SK-N-SH (cell line): ENCODE results near the gene ZDHHC24. TPM values are rescaled to one million over a fixed set of nuclear protein-coding genes. Genes with fewer than 3 reads are reported as not detected.

ENCODE experiments used
- CTCF ChIA-PET: fragments of 300-600, 350-600 bp; formaldehyde crosslinking; extraction: SDS; loops from one replicate; lab custom pipeline; 2021; lab: Yijun Ruan, JAX
- POLR2A ChIA-PET: fragments of 350-600 bp; sonication (Branson Sonifier 250); formaldehyde crosslinking; extraction: SDS; loops from one replicate; lab custom pipeline; 2020; ENCODE audit warnings: antibody characterized with exemption, inconsistent platforms; lab: Yijun Ruan, JAX
- DNase-seq: peaks from one replicate; pipeline ENCODE4 v3.0.0; 2012
- H2AFZ ChIP-seq: fragments of 200-600 bp; sonication (generic); 2 replicates; pipeline ENCODE4 v1.8.1; 2016; ENCODE audit warnings: antibody characterized with exemption, mild to moderate bottlenecking, low read depth
- H3F3A ChIP-seq: fragments of 200-600 bp; sonication (generic); replicated peaks from 2 replicates; pipeline ENCODE3; 2016; ENCODE audit warnings: antibody characterized with exemption, mild to moderate bottlenecking; ENCODE audit not compliant: insufficient read depth
- H3K27ac ChIP-seq, 2 experiments: fragments of 200-500 bp in 1 of 2; fragments of 200-600 bp in 1 of 2; sonication (Bioruptor generic) in 1 of 2; sonication (generic), shearing (Covaris generic) in 1 of 2; 2 replicates each; pipeline versions ENCODE4 v1.5.1 to v1.6.1; 2014 to 2016; ENCODE audit warnings: low read depth in 2 of 2, inconsistent platforms in 1 of 2, low read length in 1 of 2, mild to moderate bottlenecking in 1 of 2, mixed read lengths in 1 of 2
- H3K27me3 ChIP-seq: fragments of 200-600 bp; sonication (generic), shearing (Covaris generic); 2 replicates; pipeline ENCODE4 v1.6.1; 2016; ENCODE audit warnings: mixed run types; ENCODE audit not compliant: insufficient read depth
- H3K36me3 ChIP-seq, 2 experiments: fragments of 200-500 bp in 1 of 2; fragments of 200-600 bp in 1 of 2; sonication (Bioruptor generic) in 1 of 2; sonication (generic) in 1 of 2; replicated peaks in 1 of 2; 2 replicates each; pipeline versions ENCODE3 to v1.5.1; 2014 to 2016; ENCODE audit warnings: low read length in 1 of 2, mild to moderate bottlenecking in 1 of 2; ENCODE audit not compliant: insufficient read depth in 2 of 2, control insufficient read depth in 1 of 2
- H3K4me1 ChIP-seq, 2 experiments: fragments of 200-500 bp in 1 of 2; fragments of 200-600 bp in 1 of 2; sonication (Bioruptor generic) in 1 of 2; sonication (generic), shearing (Covaris generic) in 1 of 2; 2 replicates each; pipeline versions ENCODE4 v1.5.1 to v1.6.1; 2014 to 2016; ENCODE audit warnings: low read depth in 1 of 2, low read length in 1 of 2, mixed run types in 1 of 2; ENCODE audit not compliant: insufficient read depth in 2 of 2, control insufficient read depth in 1 of 2
- H3K4me2 ChIP-seq: fragments of 200-600 bp; sonication (generic), shearing (Covaris generic); 2 replicates; pipeline ENCODE4 v1.6.1; 2017; ENCODE audit warnings: mixed run types
- H3K4me3 ChIP-seq, 2 experiments: fragments of 200-500 bp in 1 of 2; fragments of 200-600 bp in 1 of 2; sonication (Bioruptor generic) in 1 of 2; sonication (generic), shearing (Covaris generic) in 1 of 2; 2 replicates each; pipeline versions ENCODE4 v1.5.1 to v1.8.1; 2014 to 2016; ENCODE audit warnings: low read depth in 2 of 2, inconsistent platforms in 1 of 2, low read length in 1 of 2, mild to moderate bottlenecking in 1 of 2, mixed read lengths in 1 of 2, moderate library complexity in 1 of 2
- H3K79me2 ChIP-seq: fragments of 200-600 bp; sonication (generic); 2 replicates; pipeline ENCODE4 v1.8.1; 2017; ENCODE audit warnings: mild to moderate bottlenecking; ENCODE audit not compliant: insufficient read depth
- H3K9ac ChIP-seq: fragments of 200-600 bp; sonication (generic); 2 replicates; pipeline ENCODE4 v1.6.1; 2017; ENCODE audit warnings: mixed run types
- H3K9me2 ChIP-seq: fragments of 200-600 bp; sonication (generic); 2 replicates; pipeline ENCODE4 v1.6.1; 2017; ENCODE audit warnings: mixed run types
- H3K9me3 ChIP-seq: fragments of 200-600 bp; sonication (generic); 2 replicates; pipeline ENCODE4 v1.6.1; 2017; ENCODE audit warnings: mixed run types, mild to moderate bottlenecking, moderate library complexity
- H4K20me1 ChIP-seq: fragments of 200-600 bp; sonication (generic); 2 replicates; pipeline ENCODE4 v1.6.1; 2017; ENCODE audit warnings: mild to moderate bottlenecking, mixed run types; ENCODE audit not compliant: insufficient read depth
- EP300 ChIP-seq, 2 experiments: IDR thresholded peaks; 2 replicates each; pipeline versions ENCODE4 v1.4.0 to v1.6.1; 2012; ENCODE audit warnings: borderline replicate concordance in 1 of 2, low read depth in 1 of 2, low read length in 1 of 2
- EZH2phosphoT487 ChIP-seq: fragments of 200-600 bp; sonication (generic); IDR thresholded peaks from 2 replicates; pipeline ENCODE4 v1.6.1; 2017; ENCODE audit warnings: low read depth, mixed run types, mild to moderate bottlenecking, antibody characterized with exemption, moderate library complexity, borderline replicate concordance
- FOXJ3 ChIP-seq: sonication (generic); formaldehyde crosslinking; IDR thresholded peaks from 2 replicates; pipeline ENCODE4 v1.5.1; 2020; ENCODE audit warnings: mild to moderate bottlenecking, missing genetic modification reagents
- MXI1 ChIP-seq: IDR thresholded peaks from 2 replicates; pipeline ENCODE4 v1.6.1; 2012; ENCODE audit warnings: mild to moderate bottlenecking, low read depth, low read length, improper control_type of control experiment
- RCOR1 ChIP-seq: fragments of 150-350 bp; IDR thresholded peaks from 2 replicates; pipeline ENCODE4 v1.6.1; 2017; ENCODE audit warnings: antibody characterized with exemption, low read length
- TCF12 ChIP-seq: IDR thresholded peaks from 2 replicates; pipeline ENCODE4 v1.4.0; 2012
- WGBS: methylation state at CpG from one replicate; pipeline ENCODE4 v1.1.6; 2017; ENCODE audit warnings: low lambda C conversion rate; 5-methylcytosine and 5-hydroxymethylcytosine counted together
- polyA plus RNA-seq, 3 experiments: library from polyadenylated mRNA; depleted of rRNA; stranded (reverse); fragments of >200 nt; gene quantifications; 2 replicates each; pipeline ENCODE4 v1.2.3, GENCODE V29; 2012
- TF ChIP-seq, protein P1 (sequence below): IDR thresholded peaks from 2 replicates; pipeline ENCODE4 v1.4.0; 2012; ENCODE audit warnings: low read depth, borderline replicate concordance
- TF ChIP-seq, protein P2 (sequence below): fragments of 200-600 bp; sonication (generic); IDR thresholded peaks from 2 replicates; pipeline ENCODE4 v1.6.1; 2017; ENCODE audit warnings: antibody characterized with exemption, mild to moderate bottlenecking, moderate library complexity
- TF ChIP-seq, protein P3 (sequence below): fragments of 150-350 bp; IDR thresholded peaks from 2 replicates; pipeline ENCODE4 v1.6.1; 2017; ENCODE audit warnings: antibody characterized with exemption, low read length, low read depth, borderline replicate concordance

The ZDHHC24 gene
- polyA plus RNA-seq, 1 of the 3 experiments (the other 2 are of a cell fraction) = 13.1 TPM

DNA sequence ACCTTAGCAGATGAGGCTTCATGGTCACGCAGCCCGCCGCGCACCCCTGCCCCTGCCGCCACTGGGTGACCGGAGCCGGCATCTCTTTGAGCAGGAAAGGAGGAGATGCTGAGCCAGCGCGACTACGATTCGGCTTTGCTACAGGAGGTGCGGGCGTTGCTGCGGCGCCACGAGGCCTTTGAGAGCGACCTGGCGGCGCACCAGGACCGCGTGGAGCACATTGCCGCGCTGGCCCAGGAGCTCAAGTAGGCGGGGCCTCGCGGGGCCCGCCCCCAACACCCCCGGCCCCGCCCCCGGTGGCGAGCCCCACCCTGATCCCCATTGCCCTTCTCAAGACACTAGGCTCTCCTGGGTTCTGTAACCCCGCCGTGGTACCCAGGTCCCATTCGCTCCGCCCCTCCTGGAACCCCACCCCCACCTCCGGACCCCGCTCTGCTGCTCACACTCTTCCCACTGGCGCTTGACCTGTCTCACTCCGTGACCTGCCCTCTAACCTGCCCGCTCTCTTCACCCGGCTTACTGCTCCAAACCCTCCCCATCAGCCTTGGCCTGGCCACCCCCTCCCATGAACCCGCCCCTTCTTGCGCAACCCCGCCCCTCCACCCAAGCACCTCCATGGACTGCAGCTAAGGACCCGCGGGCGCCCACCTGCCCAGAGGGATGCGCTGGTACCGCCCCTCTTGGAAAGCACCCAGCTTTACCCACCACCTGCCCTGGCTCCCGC is 13.5 kb upstream of the ZDHHC24 start (continued):
- TF ChIP-seq MXI1 (no peak), EZH2phosphoT487 (no peak)

DNA sequence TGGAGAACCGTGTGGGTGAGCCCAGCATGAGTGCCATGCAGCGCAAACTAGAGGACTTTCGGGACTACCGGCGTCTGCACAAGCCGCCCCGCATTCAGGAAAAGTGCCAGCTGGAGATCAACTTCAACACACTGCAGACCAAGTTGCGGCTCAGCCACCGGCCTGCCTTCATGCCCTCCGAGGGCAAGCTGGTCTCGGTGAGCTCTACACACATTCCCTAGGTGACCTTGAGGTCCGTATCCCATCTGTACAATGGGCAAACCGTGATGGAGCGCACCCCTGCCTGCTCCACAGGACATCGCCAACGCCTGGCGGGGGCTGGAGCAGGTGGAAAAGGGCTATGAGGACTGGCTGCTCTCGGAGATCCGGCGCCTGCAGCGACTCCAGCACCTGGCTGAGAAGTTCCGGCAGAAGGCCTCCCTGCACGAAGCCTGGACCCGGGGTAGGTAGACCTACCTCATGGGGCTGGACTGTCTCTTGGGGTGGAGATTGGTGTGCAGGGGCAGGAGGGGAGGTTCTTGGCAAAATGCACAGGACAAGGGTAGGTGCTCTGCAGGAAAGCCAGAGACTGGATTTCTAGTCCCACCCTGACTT is 12.0 kb upstream of the ZDHHC24 start:
- CTCF ChIA-PET = interaction anchor here (1.2 kb wide), 1 partner anchor 9 kb away, joined by 3 read pairs; no protein-coding TSS in a partner anchor

More for the DNA sequence above, 12.0 kb upstream of the ZDHHC24 start:
- Histone ChIP-seq H3K79me2 (no peaks in the 10 kb centered on the region), H3K27ac (no peak overlapping the region), H3F3A (no peaks in the 10 kb centered on the region), H3K9me3 (no peaks in the 10 kb centered on the region), H3K4me1 (no peaks in the 10 kb centered on the region; a peak in 1 of 4 replicates), H3K36me3 (no peaks in the 10 kb centered on the region), H3K4me2 (no peak overlapping the region), H3K9ac (no peak overlapping the region), H2AFZ (no peak overlapping the region)
- DNase-seq = no peak
- TF ChIP-seq EP300 (IDR thresholded peaks at IDR 0.05; ENCODE audit: borderline replicate concordance in 1 of 2, low read depth in 1 of 2, low read length in 1 of 2) = no peak
- TF ChIP-seq EZH2phosphoT487 = no peak
- no peak for TF ChIP-seq FOXJ3 (CRISPR knock-in tag)
- TF ChIP-seq RCOR1 = no peak
- TF ChIP-seq, protein P1, sequence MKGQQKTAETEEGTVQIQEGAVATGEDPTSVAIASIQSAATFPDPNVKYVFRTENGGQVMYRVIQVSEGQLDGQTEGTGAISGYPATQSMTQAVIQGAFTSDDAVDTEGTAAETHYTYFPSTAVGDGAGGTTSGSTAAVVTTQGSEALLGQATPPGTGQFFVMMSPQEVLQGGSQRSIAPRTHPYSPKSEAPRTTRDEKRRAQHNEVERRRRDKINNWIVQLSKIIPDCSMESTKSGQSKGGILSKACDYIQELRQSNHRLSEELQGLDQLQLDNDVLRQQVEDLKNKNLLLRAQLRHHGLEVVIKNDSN = no peak
- TF ChIP-seq, protein P2, sequence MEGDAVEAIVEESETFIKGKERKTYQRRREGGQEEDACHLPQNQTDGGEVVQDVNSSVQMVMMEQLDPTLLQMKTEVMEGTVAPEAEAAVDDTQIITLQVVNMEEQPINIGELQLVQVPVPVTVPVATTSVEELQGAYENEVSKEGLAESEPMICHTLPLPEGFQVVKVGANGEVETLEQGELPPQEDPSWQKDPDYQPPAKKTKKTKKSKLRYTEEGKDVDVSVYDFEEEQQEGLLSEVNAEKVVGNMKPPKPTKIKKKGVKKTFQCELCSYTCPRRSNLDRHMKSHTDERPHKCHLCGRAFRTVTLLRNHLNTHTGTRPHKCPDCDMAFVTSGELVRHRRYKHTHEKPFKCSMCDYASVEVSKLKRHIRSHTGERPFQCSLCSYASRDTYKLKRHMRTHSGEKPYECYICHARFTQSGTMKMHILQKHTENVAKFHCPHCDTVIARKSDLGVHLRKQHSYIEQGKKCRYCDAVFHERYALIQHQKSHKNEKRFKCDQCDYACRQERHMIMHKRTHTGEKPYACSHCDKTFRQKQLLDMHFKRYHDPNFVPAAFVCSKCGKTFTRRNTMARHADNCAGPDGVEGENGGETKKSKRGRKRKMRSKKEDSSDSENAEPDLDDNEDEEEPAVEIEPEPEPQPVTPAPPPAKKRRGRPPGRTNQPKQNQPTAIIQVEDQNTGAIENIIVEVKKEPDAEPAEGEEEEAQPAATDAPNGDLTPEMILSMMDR = no peak
- TF ChIP-seq TCF12 = no peak
- TF ChIP-seq, protein P3, sequence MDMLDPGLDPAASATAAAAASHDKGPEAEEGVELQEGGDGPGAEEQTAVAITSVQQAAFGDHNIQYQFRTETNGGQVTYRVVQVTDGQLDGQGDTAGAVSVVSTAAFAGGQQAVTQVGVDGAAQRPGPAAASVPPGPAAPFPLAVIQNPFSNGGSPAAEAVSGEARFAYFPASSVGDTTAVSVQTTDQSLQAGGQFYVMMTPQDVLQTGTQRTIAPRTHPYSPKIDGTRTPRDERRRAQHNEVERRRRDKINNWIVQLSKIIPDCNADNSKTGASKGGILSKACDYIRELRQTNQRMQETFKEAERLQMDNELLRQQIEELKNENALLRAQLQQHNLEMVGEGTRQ = no peak
- TF ChIP-seq, all 33 proteins: peak for 0
- no peaks in the 10 kb centered on the region for H3K27me3 ChIP-seq
- H4K20me1 ChIP-seq = no peaks in the 10 kb centered on the region
- no peaks in the 10 kb centered on the region for H3K9me2 ChIP-seq
- 86% methylated on average over 8 of the region's 24 CpGs for WGBS
- H3K4me3 ChIP-seq = no peak overlapping the region
- POLR2A ChIA-PET = no interaction called here
